ENCODE results near the gene HEG1. TPM values are rescaled to one million over a fixed set of nuclear protein-coding genes. Genes with fewer than 3 reads are reported as not detected.

The HEG1 gene
- total and polyA plus RNA-seq, 2 experiments from 2014 or later, result 27.2 to 27.3 TPM

DNA sequence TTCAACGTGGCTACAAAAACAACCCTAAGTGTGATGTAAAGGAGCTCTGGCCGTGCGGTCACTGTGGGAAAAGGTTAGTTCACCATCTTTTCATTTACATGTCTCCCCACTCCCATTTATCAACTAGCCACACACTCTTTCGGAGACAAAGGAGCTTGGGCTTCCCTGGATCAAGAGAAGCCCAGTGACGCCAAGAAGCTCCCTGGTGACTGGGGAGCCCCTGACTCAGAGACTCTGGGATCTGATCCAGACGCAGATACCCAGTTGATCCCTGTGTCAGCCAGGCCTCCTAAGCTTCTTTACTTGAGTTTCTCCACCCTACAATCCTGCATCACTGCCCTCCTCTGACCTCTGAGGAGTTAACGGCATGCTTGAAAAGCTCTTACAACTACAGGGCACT lies 43.9 kb downstream of the HEG1 start:
- DNase-seq (ENCODE audit: low spot score), result no peak
- Histone ChIP-seq H3K9me2 (replicated peaks; ENCODE audit: insufficient read depth) (no peaks in the 10 kb centered on the region), H2AFZ (no peak overlapping the region), H3K4me2 (no peak overlapping the region), H4K20me1 (ENCODE audit: insufficient read depth, poor library complexity, severe bottlenecking) (no peaks in the 10 kb centered on the region), H3K27ac (no peak overlapping the region), H3K27me3 (no peaks in the 10 kb centered on the region), H3K79me2 (no peaks in the 10 kb centered on the region), H3K4me3 (no peak overlapping the region), H3K9me3 (ENCODE audit: low read depth) (no peaks in the 10 kb centered on the region), H3K36me3 (replicated peaks; ENCODE audit: insufficient read depth, low read depth) (no peaks in the 10 kb centered on the region), H3K4me1 (ENCODE audit: insufficient read depth) (peaks cover 6% of the 10 kb centered on the region)
- WGBS (ENCODE audit: low lambda C conversion rate, missing lambda C conversion rate), result 72% methylated on average over 7 of the region's 7 CpGs
- TF ChIP-seq EZH2 (IDR thresholded peaks at IDR 0.05; ENCODE audit: borderline replicate concordance) (no peak), EZH2phosphoT487 (IDR thresholded peaks at IDR 0.05; ENCODE audit: low read depth, severe bottlenecking, unreplicated experiment) (no peak)

DNA sequence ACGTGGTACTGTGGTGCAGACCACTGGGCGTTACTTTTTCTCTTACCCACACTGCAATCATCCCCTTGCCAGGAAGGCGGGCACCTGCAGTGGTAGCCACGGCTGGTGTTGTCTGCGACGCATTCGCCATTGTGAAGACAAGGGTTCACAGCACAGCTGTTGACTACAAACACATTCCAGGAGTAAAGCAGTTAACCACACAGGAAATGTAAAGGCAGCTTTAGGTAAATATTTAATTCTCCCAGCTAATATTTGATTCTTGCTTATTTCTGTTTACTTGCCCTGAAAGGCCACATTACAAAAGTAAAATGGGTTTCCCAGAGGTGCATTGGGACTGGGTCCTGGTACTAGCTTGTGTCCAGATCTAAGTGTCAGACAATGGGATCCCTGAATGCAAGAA lies 45.4 kb downstream of the HEG1 start:
- H3K9me2 ChIP-seq (replicated peaks; ENCODE audit: insufficient read depth), result no peaks in the 10 kb centered on the region
- H3K36me3 ChIP-seq (replicated peaks; ENCODE audit: insufficient read depth, low read depth), result no peaks in the 10 kb centered on the region
- 69% methylated on average over 7 of the region's 7 CpGs for WGBS (ENCODE audit: low lambda C conversion rate, missing lambda C conversion rate)
- H3K4me2 ChIP-seq, result no peak overlapping the region
- no peak overlapping the region for H2AFZ ChIP-seq
- no peaks in the 10 kb centered on the region for H3K79me2 ChIP-seq
- H3K4me3 ChIP-seq, result no peak overlapping the region
- no peaks in the 10 kb centered on the region for H3K27me3 ChIP-seq
- no peaks in the 10 kb centered on the region for H4K20me1 ChIP-seq (ENCODE audit: insufficient read depth, poor library complexity, severe bottlenecking)
- H3K4me1 ChIP-seq (ENCODE audit: insufficient read depth), result peaks cover 7% of the 10 kb centered on the region
- no peak overlapping the region for H3K27ac ChIP-seq
- no peaks in the 10 kb centered on the region for H3K9me3 ChIP-seq (ENCODE audit: low read depth)
- DNase-seq (ENCODE audit: low spot score), result no peak
- no peak for TF ChIP-seq EZH2phosphoT487 (IDR thresholded peaks at IDR 0.05; ENCODE audit: low read depth, severe bottlenecking, unreplicated experiment)
- TF ChIP-seq, protein P1, sequence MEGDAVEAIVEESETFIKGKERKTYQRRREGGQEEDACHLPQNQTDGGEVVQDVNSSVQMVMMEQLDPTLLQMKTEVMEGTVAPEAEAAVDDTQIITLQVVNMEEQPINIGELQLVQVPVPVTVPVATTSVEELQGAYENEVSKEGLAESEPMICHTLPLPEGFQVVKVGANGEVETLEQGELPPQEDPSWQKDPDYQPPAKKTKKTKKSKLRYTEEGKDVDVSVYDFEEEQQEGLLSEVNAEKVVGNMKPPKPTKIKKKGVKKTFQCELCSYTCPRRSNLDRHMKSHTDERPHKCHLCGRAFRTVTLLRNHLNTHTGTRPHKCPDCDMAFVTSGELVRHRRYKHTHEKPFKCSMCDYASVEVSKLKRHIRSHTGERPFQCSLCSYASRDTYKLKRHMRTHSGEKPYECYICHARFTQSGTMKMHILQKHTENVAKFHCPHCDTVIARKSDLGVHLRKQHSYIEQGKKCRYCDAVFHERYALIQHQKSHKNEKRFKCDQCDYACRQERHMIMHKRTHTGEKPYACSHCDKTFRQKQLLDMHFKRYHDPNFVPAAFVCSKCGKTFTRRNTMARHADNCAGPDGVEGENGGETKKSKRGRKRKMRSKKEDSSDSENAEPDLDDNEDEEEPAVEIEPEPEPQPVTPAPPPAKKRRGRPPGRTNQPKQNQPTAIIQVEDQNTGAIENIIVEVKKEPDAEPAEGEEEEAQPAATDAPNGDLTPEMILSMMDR (IDR thresholded peaks at IDR 0.05; ENCODE audit: poor library complexity), result no peak

DNA sequence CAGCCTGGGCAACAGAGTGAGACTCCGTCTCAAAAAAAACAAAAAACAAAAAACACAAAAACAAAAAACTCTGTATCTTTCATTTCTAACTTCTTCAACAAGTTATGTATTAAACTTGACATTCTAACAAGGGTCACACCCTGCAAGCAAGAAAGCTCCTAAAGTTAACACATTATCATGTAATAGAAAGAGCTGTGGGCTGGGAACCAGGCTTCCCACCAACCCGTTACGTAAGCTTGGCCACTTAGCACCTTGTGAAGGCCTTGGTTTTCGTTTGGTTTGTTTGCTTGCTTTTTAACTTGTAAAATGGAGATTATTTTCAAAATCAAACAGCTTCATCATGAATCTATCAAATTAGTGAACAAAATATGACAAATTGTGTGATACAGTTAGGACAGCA lies 47.0 kb downstream of the HEG1 start:
- H3K27ac ChIP-seq, result no peak overlapping the region
- no peak for DNase-seq (ENCODE audit: low spot score)
- H4K20me1 ChIP-seq (ENCODE audit: insufficient read depth, poor library complexity, severe bottlenecking), result no peaks in the 10 kb centered on the region
- TF ChIP-seq EZH2phosphoT487 (IDR thresholded peaks at IDR 0.05; ENCODE audit: low read depth, severe bottlenecking, unreplicated experiment), result no peak
- TF ChIP-seq, protein P1 (IDR thresholded peaks at IDR 0.05; ENCODE audit: poor library complexity), result no peak
- TF ChIP-seq EZH2 (IDR thresholded peaks at IDR 0.05; ENCODE audit: borderline replicate concordance), result no peak
- H3K27me3 ChIP-seq, result no peaks in the 10 kb centered on the region
- H3K4me2 ChIP-seq, result no peak overlapping the region
- H3K4me1 ChIP-seq (ENCODE audit: insufficient read depth), result peaks cover 24% of the 10 kb centered on the region
- no peaks in the 10 kb centered on the region for H3K9me2 ChIP-seq (replicated peaks; ENCODE audit: insufficient read depth)
- no peak overlapping the region for H2AFZ ChIP-seq
- no peak overlapping the region for H3K4me3 ChIP-seq
- no peaks in the 10 kb centered on the region for H3K9me3 ChIP-seq (ENCODE audit: low read depth)
- no peaks in the 10 kb centered on the region for H3K36me3 ChIP-seq (replicated peaks; ENCODE audit: insufficient read depth, low read depth)
- no peaks in the 10 kb centered on the region for H3K79me2 ChIP-seq
- WGBS (ENCODE audit: low lambda C conversion rate, missing lambda C conversion rate), result 80% methylated on average over 4 of the region's 4 CpGs

DNA sequence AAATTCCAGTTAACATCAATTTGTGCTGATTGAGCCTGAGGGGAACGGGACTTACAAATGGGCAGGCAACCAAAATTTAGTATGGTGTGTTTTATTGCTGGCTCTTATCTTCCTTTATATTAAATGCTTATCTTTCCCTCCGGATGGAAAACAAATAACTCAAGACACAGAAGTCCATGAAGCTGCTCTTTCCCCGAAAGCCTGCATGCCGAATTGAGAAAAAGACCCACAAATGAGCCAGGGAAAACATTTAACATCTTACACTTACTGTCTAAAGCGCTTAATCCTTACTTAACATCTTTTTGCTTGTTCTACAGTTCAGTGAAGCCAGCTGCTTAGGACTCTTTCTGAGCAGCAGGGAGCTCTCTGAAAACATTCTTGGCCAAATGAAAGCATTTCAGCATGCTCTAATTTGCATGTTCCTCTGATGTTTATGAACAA lies 49.5 kb downstream of the HEG1 start:
- no peak overlapping the region for H3K4me2 ChIP-seq

More for the DNA sequence above, 49.5 kb downstream of the HEG1 start:
- H3K27me3 ChIP-seq, result no peaks in the 10 kb centered on the region
- no peak overlapping the region for H3K4me3 ChIP-seq
- no peak overlapping the region for H3K27ac ChIP-seq
- no peaks in the 10 kb centered on the region for H3K36me3 ChIP-seq (replicated peaks; ENCODE audit: insufficient read depth, low read depth)
- no peaks in the 10 kb centered on the region for H4K20me1 ChIP-seq (ENCODE audit: insufficient read depth, poor library complexity, severe bottlenecking)
- H3K79me2 ChIP-seq, result no peaks in the 10 kb centered on the region
- no peak overlapping the region for H2AFZ ChIP-seq
- H3K9me2 ChIP-seq (replicated peaks; ENCODE audit: insufficient read depth), result no peaks in the 10 kb centered on the region
- DNase-seq (ENCODE audit: low spot score), result no peak
- 69% methylated on average over 5 of the region's 5 CpGs for WGBS (ENCODE audit: low lambda C conversion rate, missing lambda C conversion rate)
- TF ChIP-seq EZH2phosphoT487 (IDR thresholded peaks at IDR 0.05; ENCODE audit: low read depth, severe bottlenecking, unreplicated experiment) (no peak), EZH2 (IDR thresholded peaks at IDR 0.05; ENCODE audit: borderline replicate concordance) (no peak)
- TF ChIP-seq, protein P1 (IDR thresholded peaks at IDR 0.05; ENCODE audit: poor library complexity), result no peak
- H3K4me1 ChIP-seq (ENCODE audit: insufficient read depth), result peaks cover 46% of the 10 kb centered on the region
- no peaks in the 10 kb centered on the region for H3K9me3 ChIP-seq (ENCODE audit: low read depth)
